KMS-11 (cell line): Measurements from ENCODE around the gene SLC5A4.

Source experiments
- H2AFZ ChIP-seq: fragments of 200-600 bp; sonication (generic); 2 replicates; pipeline ENCODE4 v1.6.1; 2016; ENCODE audit warnings: antibody characterized with exemption, mixed run types, low read depth
- H3K27ac ChIP-seq: fragments of 200-600 bp; sonication (generic); 2 replicates; pipeline ENCODE4 v1.6.1; 2016; ENCODE audit warnings: mild to moderate bottlenecking, mixed run types
- H3K27me3 ChIP-seq: fragments of 200-600 bp; sonication (generic); 2 replicates; pipeline ENCODE4 v1.6.1; 2017; ENCODE audit warnings: mild to moderate bottlenecking, low read depth, mixed run types, moderate library complexity; ENCODE audit not compliant: insufficient read depth
- H3K36me3 ChIP-seq: fragments of 200-600 bp; sonication (generic); 2 replicates; pipeline ENCODE4 v1.6.1; 2017; ENCODE audit warnings: mild to moderate bottlenecking, mixed run types; ENCODE audit not compliant: insufficient read depth
- H3K4me1 ChIP-seq: fragments of 200-600 bp; sonication (generic); 2 replicates; pipeline ENCODE4 v1.6.1; 2016; ENCODE audit warnings: mild to moderate bottlenecking, low read depth, mixed run types; ENCODE audit not compliant: poor library complexity, severe bottlenecking
- H3K4me2 ChIP-seq: fragments of 200-600 bp; sonication (generic); 2 replicates; pipeline ENCODE4 v1.7.0; 2016; ENCODE audit warnings: mild to moderate bottlenecking, mixed run types
- H3K4me3 ChIP-seq: fragments of 200-600 bp; sonication (generic); IDR thresholded peaks from 2 replicates; pipeline ENCODE4 v1.6.1; 2017; ENCODE audit warnings: low read depth, low read length, mixed read lengths; ENCODE audit not compliant: insufficient read depth
- H3K79me2 ChIP-seq: fragments of 200-600 bp; sonication (generic); 2 replicates; pipeline ENCODE4 v1.6.1; 2016; ENCODE audit warnings: low read depth, mixed run types; ENCODE audit not compliant: insufficient read depth
- H3K9ac ChIP-seq: fragments of 200-600 bp; sonication (generic); 2 replicates; pipeline ENCODE4 v1.6.1; 2016; ENCODE audit warnings: mild to moderate bottlenecking, mixed run types
- H4K20me1 ChIP-seq: fragments of 200-600 bp; sonication (generic); 2 replicates; pipeline ENCODE4 v1.6.1; 2016; ENCODE audit warnings: mild to moderate bottlenecking, mixed run types; ENCODE audit not compliant: insufficient read depth
- CTCF ChIP-seq: fragments of 200-600 bp; sonication (generic); conservative IDR thresholded peaks from 2 replicates; pipeline ENCODE4 v1.6.1; 2017; ENCODE audit warnings: low read depth, mild to moderate bottlenecking, antibody characterized with exemption, low read length, moderate library complexity, mixed read lengths

Gene SLC5A4

GRCh38 chr22:32175683-32176644 is 79.2 kb downstream of the SLC5A4 start:
- Histone ChIP-seq H3K4me2 (no peak overlapping the region), H3K36me3 (no peaks in the 10 kb centered on the region), H3K4me1 (no peaks in the 10 kb centered on the region), H3K9ac (no peak overlapping the region), H4K20me1 (no peaks in the 10 kb centered on the region), H3K27me3 (no peaks in the 10 kb centered on the region), H3K27ac (no peak overlapping the region), H2AFZ (no peak overlapping the region), H3K79me2 (no peaks in the 10 kb centered on the region), H3K4me3 (no peak overlapping the region)
- TF ChIP-seq CTCF, result no peak

GRCh38 chr22:32175115-32175514 is 80.0 kb downstream of the SLC5A4 start:
- H3K27me3 ChIP-seq, result no peaks in the 10 kb centered on the region
- H4K20me1 ChIP-seq, result no peaks in the 10 kb centered on the region
- no peaks in the 10 kb centered on the region for H3K4me1 ChIP-seq
- H2AFZ ChIP-seq, result no peak overlapping the region
- H3K4me3 ChIP-seq, result no peak overlapping the region
- no peak overlapping the region for H3K9ac ChIP-seq
- TF ChIP-seq CTCF, result no peak
- H3K36me3 ChIP-seq, result no peaks in the 10 kb centered on the region
- no peaks in the 10 kb centered on the region for H3K79me2 ChIP-seq
- no peak overlapping the region for H3K27ac ChIP-seq
- no peak overlapping the region for H3K4me2 ChIP-seq
